GM12801 (cell line): ENCODE data around the gene KIF4B.

Source experiments
- CTCF ChIP-seq: IDR thresholded peaks from one replicate; pipeline ENCODE4 v1.5.1; 2011; ENCODE audit warnings: control low read depth; ENCODE audit not compliant: insufficient read length; ENCODE audit errors: extremely low read depth

Gene KIF4B

GRCh38 chr5:155013526-155013925 lies at the start of gene KIF4B:
TSS of gene KIF4B (plus strand) at chr5:155013755. CDS start at chr5:155013860, 105 bp downstream.
- TF ChIP-seq CTCF: no peak

- TF ChIP-seq CTCF: no peak
These were observed 47.3 kb upstream of the KIF4B start for GRCh38 chr5:154966081-154966841.

GRCh38 chr5:154966874-154967273 lies 46.7 kb upstream of the KIF4B start:
- no peak for TF ChIP-seq CTCF

GRCh38 chr5:154967421-154968024 lies 46.0 kb upstream of the KIF4B start:
- TF ChIP-seq CTCF: no peak

GRCh38 chr5:154968953-154969352 lies 44.6 kb upstream of the KIF4B start:
- TF ChIP-seq CTCF: no peak

GRCh38 chr5:154970759-154971158 lies 42.8 kb upstream of the KIF4B start:
- no peak for TF ChIP-seq CTCF

- TF ChIP-seq CTCF: no peak
These were observed 42.1 kb upstream of the KIF4B start for GRCh38 chr5:154971501-154971900.
